B cell (primary cell): ENCODE measurements around the gene LSM14B. TPM values are rescaled to one million over a fixed set of nuclear protein-coding genes. Genes with fewer than 3 reads are reported as not detected.

Experiments used
- ATAC-seq: fragments of 200-7000 bp; cut with Tn5 transposase; one replicate; pipeline ENCODE4 v1.10.0; 2021; ENCODE audit warnings: low read depth, mild to moderate bottlenecking, moderate number of reproducible peaks, moderate library complexity
- CTCF ChIA-PET: fragments of 350-600 bp; sonication (Branson Sonifier 250); formaldehyde crosslinking; loops from one replicate; lab custom pipeline; 2021; ENCODE audit warnings: antibody characterized with exemption, inconsistent platforms; lab: Charles Lee
- POLR2A ChIA-PET: fragments of 350-600 bp; sonication (Branson Sonifier 250); formaldehyde crosslinking; loops from one replicate; lab custom pipeline; 2021; ENCODE audit warnings: antibody characterized with exemption; lab: Charles Lee
- DNase-seq: peaks from one replicate; pipeline ENCODE4 v3.0.0; 2013
- H2AFZ ChIP-seq: 2 replicates; pipeline ENCODE4 v1.6.1; 2012; ENCODE audit warnings: mild to moderate bottlenecking, low read depth, low read length; ENCODE audit not compliant: insufficient read depth, poor library complexity, severe bottlenecking
- H3K27ac ChIP-seq, 2 donors: 1 replicate in 1 of 2; 2 replicates in 1 of 2; pipeline ENCODE4 v1.5.1; 2012 to 2013; ENCODE audit warnings: low read length in 2 of 2, mild to moderate bottlenecking in 2 of 2, moderate library complexity in 1 of 2
- H3K27me3 ChIP-seq, 4 experiments: fragments of 200-600 bp in 1 of 4; sonication (generic) in 1 of 4; replicated peaks in 1 of 4; 1 replicate in 2 of 4; 2 replicates in 2 of 4; pipeline versions ENCODE4 v1.6.1 to v1.7.0; 2013 to 2016; ENCODE audit warnings: low read length in 3 of 4, mild to moderate bottlenecking in 2 of 4, mixed read lengths in 1 of 4, moderate library complexity in 1 of 4; ENCODE audit not compliant: insufficient read depth in 4 of 4, control insufficient read depth in 3 of 4; ENCODE audit errors: control extremely low read depth in 1 of 4
- H3K36me3 ChIP-seq, 2 experiments: replicated peaks in 1 of 2; 1 replicate in 1 of 2; 2 replicates in 1 of 2; pipeline versions ENCODE4 v1.6.1 to v1.7.1; 2013; ENCODE audit warnings: low read length in 1 of 2; ENCODE audit not compliant: insufficient read depth in 2 of 2, control insufficient read depth in 1 of 2; ENCODE audit errors: control extremely low read depth in 1 of 2, extremely low read depth in 1 of 2
- H3K4me1 ChIP-seq, 2 donors: fragments of 200-600 bp in 1 of 2; sonication (generic) in 1 of 2; 1 replicate in 1 of 2; 2 replicates in 1 of 2; pipeline versions ENCODE4 v1.5.1 to v1.6.1; 2013 to 2017; ENCODE audit warnings: low read length in 2 of 2; ENCODE audit not compliant: control insufficient read depth in 2 of 2, insufficient read depth in 2 of 2
- H3K4me2 ChIP-seq: replicated peaks from 2 replicates; pipeline ENCODE3; 2012; ENCODE audit warnings: mild to moderate bottlenecking, low read depth, low read length; ENCODE audit not compliant: poor library complexity, severe bottlenecking
- H3K4me3 ChIP-seq, 5 experiments: fragments of 200-600 bp in 1 of 5; sonication (generic) in 1 of 5; 1 replicate in 3 of 5; 2 replicates in 2 of 5; pipeline versions ENCODE4 v1.5.1 to v1.7.0; 2011 to 2016; ENCODE audit warnings: low read length in 4 of 5, mild to moderate bottlenecking in 4 of 5, low read depth in 2 of 5, control low read depth in 1 of 5, moderate library complexity in 1 of 5; ENCODE audit not compliant: insufficient read depth in 1 of 5; ENCODE audit errors: control extremely low read depth in 1 of 5, extremely low read depth in 1 of 5
- H3K79me2 ChIP-seq: fragments of 200-600 bp; sonication (generic); one replicate; pipeline ENCODE4 v1.6.0; 2016; ENCODE audit warnings: low read length; ENCODE audit not compliant: control insufficient read depth, insufficient read depth
- H3K9ac ChIP-seq: fragments of 200-600 bp; sonication (generic); 2 replicates; pipeline ENCODE4 v1.6.1; 2017; ENCODE audit warnings: mild to moderate bottlenecking, low read length, moderate library complexity
- H3K9me3 ChIP-seq, 3 donors: one replicate each; pipeline versions ENCODE4 v1.6.1 to v1.7.1; 2013; ENCODE audit warnings: low read length in 2 of 3; ENCODE audit not compliant: control insufficient read depth in 2 of 3, insufficient read depth in 1 of 3; ENCODE audit errors: control extremely low read depth in 1 of 3
- H4K20me1 ChIP-seq: 2 replicates; pipeline ENCODE4 v1.6.0; 2012; ENCODE audit warnings: mild to moderate bottlenecking, low read length; ENCODE audit not compliant: insufficient read depth, control insufficient read depth, poor library complexity, severe bottlenecking
- H3K27ac Mint-ChIP-seq: one replicate; pipeline ENCODE4 v1.8.0; 2021; ENCODE audit warnings: mixed read lengths
- H3K27me3 Mint-ChIP-seq: one replicate; pipeline ENCODE4 v1.8.0; 2021; ENCODE audit warnings: mixed read lengths
- H3K4me1 Mint-ChIP-seq: one replicate; pipeline ENCODE4 v1.8.0; 2021; ENCODE audit warnings: mixed read lengths
- H3K4me3 Mint-ChIP-seq: one replicate; pipeline ENCODE4 v1.8.0; 2021; ENCODE audit warnings: mixed read lengths
- H3K9me3 Mint-ChIP-seq: one replicate; pipeline ENCODE4 v1.8.0; 2022; ENCODE audit warnings: mixed read lengths; ENCODE audit not compliant: insufficient read depth
- CTCF ChIP-seq: fragments of 200-600 bp; IDR thresholded peaks from one replicate; pipeline ENCODE4 v1.8.0; 2022; ENCODE audit warnings: antibody characterized with exemption, mild to moderate bottlenecking
- EZH2 ChIP-seq: IDR thresholded peaks from 2 replicates; pipeline ENCODE4 v1.6.1; 2012; ENCODE audit warnings: borderline replicate concordance, low read depth, mild to moderate bottlenecking, moderate library complexity, low read length; ENCODE audit not compliant: insufficient read depth, poor library complexity, severe bottlenecking
- WGBS: methylation state at CpG from one replicate; pipeline ENCODE4 v1.1.5; 2013; ENCODE audit warnings: missing lambda C conversion rate; ENCODE audit not compliant: insufficient coverage; 5-methylcytosine and 5-hydroxymethylcytosine counted together
- intact Hi-C: fragments of 100-400 bp; cut with micrococcal nuclease; formaldehyde crosslinking; loops from one replicate; pipeline ENCODE4 v1.10.0; 2022
- polyA plus RNA-seq: library from polyadenylated mRNA; depleted of rRNA; stranded (reverse); fragments of >200 nt; gene quantifications from 2 replicates; pipeline ENCODE4 v1.2.3, GENCODE V29; 2012
- total RNA-seq, 2 donors: library from RNA; stranded (reverse); fragments of 120-200 nt in 1 of 2; gene quantifications; 1 replicate in 1 of 2; 2 replicates in 1 of 2; pipeline versions ENCODE4 v1.2.3 to v1.2.4, GENCODE V29; 2013 to 2022

Gene LSM14B
- total and polyA plus RNA-seq, 2 donors (not counting 1 experiment from before 2014, with no cell fraction given): 26.8 to 52.8 TPM

GRCh38 chr20:62160876-62161275 lies 38.6 kb downstream of the LSM14B start:
- H3K4me2 ChIP-seq: no peak overlapping the region

GRCh38 chr20:62161347-62161746 lies 39.1 kb downstream of the LSM14B start:
- no peaks in the 10 kb centered on the region for H3K9me3 Mint-ChIP-seq
- 97% methylated on average over 17 of the region's 17 CpGs for WGBS
- CTCF ChIA-PET: no interaction called here

More at GRCh38 chr20:62160876-62161275, 38.6 kb downstream of the LSM14B start:
- no peak for ATAC-seq
- Histone ChIP-seq H2AFZ (no peak overlapping the region), H3K9ac (no peak overlapping the region), H3K27me3 (no peaks in the 10 kb centered on the region), H4K20me1 (peaks cover 30% of the 10 kb centered on the region), H3K4me1 (peaks cover 0 to 4% of the 10 kb centered on the region in 2 donors), H3K9me3 (no peaks in the 10 kb centered on the region), H3K4me3 (no peak overlapping the region), H3K27ac (no peak overlapping the region), H3K79me2 (peaks cover 21% of the 10 kb centered on the region), H3K36me3 (peaks cover 0 to 21% of the 10 kb centered on the region in 2 experiments)
- no peak for DNase-seq
- H3K4me3 Mint-ChIP-seq: no peak overlapping the region
- ChIA-PET POLR2A (no interaction called here), CTCF (no interaction called here)
- peaks cover 9% of the 10 kb centered on the region for H3K4me1 Mint-ChIP-seq
- H3K9me3 Mint-ChIP-seq: no peaks in the 10 kb centered on the region
- no peak overlapping the region for H3K27ac Mint-ChIP-seq
- intact Hi-C loops: no loop called here
- TF ChIP-seq CTCF: no peak
- TF ChIP-seq EZH2: no peak
- H3K27me3 Mint-ChIP-seq: no peaks in the 10 kb centered on the region
- WGBS: 97% methylated on average over 16 of the region's 17 CpGs

More at GRCh38 chr20:62161347-62161746, 39.1 kb downstream of the LSM14B start:
- intact Hi-C loops: no loop called here
- Histone ChIP-seq H3K79me2 (peaks cover 19% of the 10 kb centered on the region), H4K20me1 (peaks cover 25% of the 10 kb centered on the region), H3K36me3 (peaks cover 0 to 25% of the 10 kb centered on the region in 2 experiments), H3K4me1 (peaks cover 0 to 4% of the 10 kb centered on the region in 2 donors), H3K9ac (no peak overlapping the region), H3K9me3 (no peaks in the 10 kb centered on the region), H3K27ac (no peak overlapping the region), H3K27me3 (no peaks in the 10 kb centered on the region), H3K4me3 (no peak overlapping the region), H2AFZ (no peak overlapping the region), H3K4me2 (no peak overlapping the region)
- no peak overlapping the region for H3K27ac Mint-ChIP-seq
- POLR2A ChIA-PET: no interaction called here
- ATAC-seq (no peak), DNase-seq (no peak)
- no peak for TF ChIP-seq EZH2
- no peak for TF ChIP-seq CTCF
- no peaks in the 10 kb centered on the region for H3K27me3 Mint-ChIP-seq
- peaks cover 4% of the 10 kb centered on the region for H3K4me1 Mint-ChIP-seq
- no peak overlapping the region for H3K4me3 Mint-ChIP-seq
